Dendritic cell treated with granulocyte-macrophage colony-stimulating factor and Interleukin-4, amounts not matched to agents 40 ng/mL and 50 ng/mL, for 4 days (primary cell): ENCODE data around the gene PPFIA1.
"Not testable (repeated sequence)": the region's sequence is repeated elsewhere in the genome, so short reads cannot be mapped to it uniquely, and the experiment has no call there.

ENCODE experiments used
- H3K27ac Mint-ChIP-seq: one replicate; pipeline ENCODE4 v1.8.0; 2022; ENCODE audit warnings: mild to moderate bottlenecking, mixed read lengths
- H3K27me3 Mint-ChIP-seq: one replicate; pipeline ENCODE4 v1.8.0; 2022; ENCODE audit warnings: mild to moderate bottlenecking, mixed read lengths
- H3K36me3 Mint-ChIP-seq: one replicate; pipeline ENCODE4 v1.8.0; 2022; ENCODE audit warnings: low read depth, mixed read lengths
- H3K4me1 Mint-ChIP-seq: one replicate; pipeline ENCODE4 v1.8.0; 2022; ENCODE audit warnings: low read depth, mixed read lengths
- H3K4me3 Mint-ChIP-seq: one replicate; pipeline ENCODE4 v1.8.0; 2022; ENCODE audit warnings: mild to moderate bottlenecking, moderate library complexity, mixed read lengths
- H3K9me3 Mint-ChIP-seq: one replicate; pipeline ENCODE4 v1.8.0; 2022; ENCODE audit warnings: mixed read lengths
- intact Hi-C: fragments of 100-400 bp; cut with micrococcal nuclease; formaldehyde crosslinking; loops from one replicate; pipeline ENCODE4 v1.15.0; 2022

Gene PPFIA1

GRCh38 chr11:70377645-70378044 lies 107.2 kb downstream of the PPFIA1 start:
- H3K27ac Mint-ChIP-seq = no peak overlapping the region
- no peak overlapping the region for H3K4me3 Mint-ChIP-seq
- no peaks in the 10 kb centered on the region for H3K4me1 Mint-ChIP-seq
- H3K9me3 Mint-ChIP-seq = no peaks in the 10 kb centered on the region
- peaks cover 87% of the 10 kb centered on the region for H3K36me3 Mint-ChIP-seq
- no peaks in the 10 kb centered on the region for H3K27me3 Mint-ChIP-seq
- intact Hi-C loops = no loop called here

DNA sequence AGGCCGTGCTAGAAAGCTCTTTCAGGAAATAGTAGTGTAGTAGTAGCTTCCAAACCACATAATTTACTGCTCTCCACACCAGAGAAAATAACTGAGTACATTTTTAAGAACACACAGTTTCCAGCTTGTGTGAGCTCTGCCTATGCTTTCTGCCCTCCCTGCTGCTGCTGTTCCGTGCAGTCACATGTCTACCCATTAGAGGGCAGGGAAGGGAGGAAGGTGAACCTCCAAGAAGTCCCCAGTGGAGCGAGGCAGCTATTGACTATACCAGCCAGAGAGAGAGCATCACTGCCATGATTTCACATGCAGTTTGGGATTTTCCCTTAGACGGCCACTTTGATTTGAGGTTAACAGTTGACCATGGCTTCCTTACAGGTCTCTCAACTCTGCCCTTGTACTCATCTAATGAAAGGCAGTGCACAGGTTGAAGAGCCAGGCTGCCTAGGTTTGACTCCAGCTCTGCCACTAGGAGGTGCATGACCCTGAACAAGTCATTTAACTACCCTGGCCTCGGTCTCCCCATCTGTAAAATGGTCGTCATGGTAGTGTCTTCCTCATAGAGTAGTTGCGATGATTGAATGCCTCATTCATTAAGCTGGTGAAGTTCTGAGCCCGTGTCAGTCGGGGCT lies 108.1 kb downstream of the PPFIA1 start:
- no peak overlapping the region for H3K27ac Mint-ChIP-seq
- peaks cover 83% of the 10 kb centered on the region for H3K36me3 Mint-ChIP-seq
- no peaks in the 10 kb centered on the region for H3K27me3 Mint-ChIP-seq
- intact Hi-C loops = no loop called here
- no peak overlapping the region for H3K4me3 Mint-ChIP-seq
- H3K4me1 Mint-ChIP-seq = no peaks in the 10 kb centered on the region
- no peaks in the 10 kb centered on the region for H3K9me3 Mint-ChIP-seq

DNA sequence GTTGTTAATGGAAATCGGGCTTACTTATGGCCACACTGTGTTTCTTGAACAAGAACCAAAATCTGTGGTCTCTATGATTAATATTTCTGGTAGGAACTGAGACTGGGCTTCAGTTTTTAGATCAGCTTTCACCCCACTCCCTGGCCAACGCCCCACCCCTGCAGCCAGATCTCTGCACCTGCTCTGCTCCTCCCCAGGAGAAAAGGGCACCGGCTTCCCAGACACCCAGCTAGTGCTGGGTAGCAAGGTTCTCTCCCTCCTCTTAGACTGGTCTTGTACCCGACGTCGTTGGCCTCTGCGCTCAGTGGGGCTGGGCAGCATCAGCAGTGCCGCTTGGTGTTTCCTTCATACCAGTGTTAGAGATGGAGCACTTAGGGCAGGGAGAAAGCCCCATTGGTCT lies 110.9 kb downstream of the PPFIA1 start:
- peaks cover 88% of the 10 kb centered on the region for H3K36me3 Mint-ChIP-seq

DNA sequence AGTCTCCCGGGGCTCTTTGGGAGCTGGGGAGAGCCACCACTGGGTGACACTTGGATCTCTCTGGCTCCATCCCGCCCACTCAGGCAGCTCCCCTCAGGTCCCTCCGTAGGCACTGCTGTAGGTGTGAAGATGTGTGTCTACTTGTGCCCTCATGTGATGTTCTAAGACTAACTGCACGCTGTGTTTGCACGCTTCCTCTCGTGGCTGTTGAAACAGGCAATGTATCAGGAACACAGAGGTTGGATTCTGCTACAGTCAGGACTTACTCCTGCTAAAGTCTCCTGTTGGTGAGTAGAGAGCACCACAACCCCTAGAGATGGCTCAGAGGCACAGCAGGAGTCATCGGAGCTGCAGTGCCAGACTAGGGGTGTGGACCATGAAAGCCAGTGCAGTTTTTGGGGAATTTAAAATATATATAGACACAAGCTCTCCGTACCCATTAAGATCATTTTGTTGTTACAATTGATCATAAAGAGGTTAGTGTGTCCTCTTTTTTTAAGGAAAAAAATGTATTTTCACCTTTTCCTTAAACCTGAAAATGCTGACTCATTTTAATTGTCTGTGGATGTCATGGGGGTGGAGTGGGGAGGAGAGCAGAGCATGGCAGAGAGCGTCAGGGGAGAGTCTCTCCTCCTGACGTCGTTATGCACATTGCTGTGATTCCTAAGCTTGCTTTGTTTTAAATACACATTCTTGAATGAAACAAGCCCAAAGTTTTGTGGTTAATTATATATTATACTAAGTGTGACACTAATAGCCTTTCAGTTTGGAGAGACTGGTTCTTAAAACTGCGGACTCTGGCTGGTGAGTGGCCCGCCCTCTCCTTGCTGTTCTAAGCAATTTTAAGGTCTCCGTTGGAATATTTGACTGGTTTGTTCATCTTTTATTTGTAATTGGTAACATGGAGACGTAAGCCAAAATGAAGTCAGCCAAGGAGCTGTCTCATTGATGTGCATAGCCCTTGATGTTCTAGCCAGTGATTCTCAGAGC lies 111.7 kb downstream of the PPFIA1 start:
- intact Hi-C loops = no loop called here
- peaks cover 6% of the 10 kb centered on the region for H3K27me3 Mint-ChIP-seq
- no peaks in the 10 kb centered on the region for H3K9me3 Mint-ChIP-seq
- H3K4me3 Mint-ChIP-seq = no peak overlapping the region
- H3K36me3 Mint-ChIP-seq = peaks cover 80% of the 10 kb centered on the region
- no peak overlapping the region for H3K27ac Mint-ChIP-seq
- H3K4me1 Mint-ChIP-seq = no peaks in the 10 kb centered on the region

More for the DNA sequence above, 110.9 kb downstream of the PPFIA1 start:
- no peaks in the 10 kb centered on the region for H3K9me3 Mint-ChIP-seq
- H3K4me3 Mint-ChIP-seq = no peak overlapping the region
- no peaks in the 10 kb centered on the region for H3K4me1 Mint-ChIP-seq
- H3K27ac Mint-ChIP-seq = no peak overlapping the region
- H3K27me3 Mint-ChIP-seq = no peaks in the 10 kb centered on the region
- intact Hi-C loops = no loop called here

GRCh38 chr11:70383664-70384565 lies 113.4 kb downstream of the PPFIA1 start:
- H3K27ac Mint-ChIP-seq = no peak overlapping the region
- H3K9me3 Mint-ChIP-seq = no peaks in the 10 kb centered on the region
- H3K27me3 Mint-ChIP-seq = peaks cover 23% of the 10 kb centered on the region
- no peaks in the 10 kb centered on the region for H3K4me1 Mint-ChIP-seq
- peaks cover 63% of the 10 kb centered on the region for H3K36me3 Mint-ChIP-seq
- H3K4me3 Mint-ChIP-seq = no peak overlapping the region
- intact Hi-C loops = no loop called here

DNA sequence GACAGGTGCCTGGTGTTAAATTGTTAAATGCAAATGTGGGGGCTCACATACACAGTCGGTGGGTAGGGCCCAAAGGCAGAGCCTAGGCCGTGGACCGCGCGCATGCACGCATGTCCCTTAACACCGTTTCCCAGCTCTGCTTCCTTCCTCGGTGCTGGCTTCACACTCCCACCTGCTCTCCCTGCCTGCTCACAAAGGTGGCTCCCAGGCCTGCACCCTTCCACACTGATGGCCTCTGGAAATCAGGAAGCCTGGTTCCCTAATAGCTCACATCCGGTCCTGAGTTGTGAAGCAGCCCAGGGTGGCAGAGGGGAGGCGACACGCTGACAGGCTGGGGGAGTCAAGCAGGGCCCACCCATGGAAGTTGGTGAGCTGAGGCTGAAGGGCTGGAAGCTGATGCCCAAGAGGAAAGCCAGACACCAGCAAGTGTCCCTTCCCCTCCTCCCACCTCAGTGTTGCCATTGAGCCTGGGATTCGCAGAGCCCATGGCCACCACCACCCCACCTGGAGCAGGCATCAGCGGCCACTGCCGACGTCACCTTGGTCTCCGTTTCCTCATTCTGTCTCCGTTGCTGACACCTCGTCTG lies 114.2 kb downstream of the PPFIA1 start:
- Mint-ChIP-seq H3K9me3 (no peaks in the 10 kb centered on the region), H3K4me3 (no peak overlapping the region), H3K4me1 (no peaks in the 10 kb centered on the region), H3K36me3 (peaks cover 59% of the 10 kb centered on the region), H3K27ac (no peak overlapping the region), H3K27me3 (peaks cover 30% of the 10 kb centered on the region)
- intact Hi-C loops = no loop called here

DNA sequence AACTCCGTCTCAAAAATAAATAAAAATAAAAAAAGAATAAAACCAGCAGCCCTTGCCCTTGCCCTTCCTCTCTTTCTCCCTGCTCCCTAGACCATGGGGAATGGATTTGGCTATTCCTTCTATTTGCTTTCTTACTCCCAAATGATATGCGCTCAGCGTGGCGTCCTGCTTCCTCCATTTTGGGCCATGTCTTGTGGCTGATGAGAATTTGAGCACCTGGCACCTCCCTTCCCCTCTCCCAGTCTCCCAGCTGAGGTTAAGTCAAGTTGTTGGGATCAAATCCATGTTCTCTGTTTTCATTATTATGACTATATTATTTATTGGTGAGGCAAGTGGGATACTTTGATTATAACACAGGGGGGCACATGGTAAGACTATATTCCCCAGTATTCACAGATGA lies 117.1 kb downstream of the PPFIA1 start:
- no peak overlapping the region for H3K4me3 Mint-ChIP-seq
- H3K27me3 Mint-ChIP-seq = peaks cover 57% of the 10 kb centered on the region
- intact Hi-C loops = no loop called here
- peaks cover 35% of the 10 kb centered on the region for H3K36me3 Mint-ChIP-seq
- no peaks in the 10 kb centered on the region for H3K9me3 Mint-ChIP-seq
- no peaks in the 10 kb centered on the region for H3K4me1 Mint-ChIP-seq
- no peak overlapping the region for H3K27ac Mint-ChIP-seq

DNA sequence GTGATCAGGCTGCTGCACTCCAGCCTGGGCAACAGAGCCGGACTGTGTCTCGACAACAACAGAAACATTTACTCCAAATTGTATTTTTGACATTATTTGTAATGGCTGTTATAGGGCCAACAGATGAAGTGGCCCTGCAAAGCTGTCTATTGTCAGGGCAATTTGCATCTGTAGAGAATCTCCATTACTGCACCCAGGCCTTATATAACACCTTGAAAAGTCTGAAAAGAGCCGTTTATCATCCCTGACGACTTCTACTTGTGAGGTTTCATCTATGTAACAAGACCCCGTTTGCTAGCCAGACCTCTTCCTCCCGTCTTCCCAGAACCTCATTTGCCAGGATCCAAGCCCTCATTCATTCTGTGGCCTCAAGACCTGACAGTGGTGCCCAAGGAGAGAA lies 118.7 kb downstream of the PPFIA1 start:
- Mint-ChIP-seq H3K9me3 (no peaks in the 10 kb centered on the region), H3K4me1 (no peaks in the 10 kb centered on the region), H3K27me3 (peaks cover 73% of the 10 kb centered on the region), H3K27ac (no peak overlapping the region), H3K36me3 (peaks cover 22% of the 10 kb centered on the region), H3K4me3 (no peak overlapping the region)
- intact Hi-C loops = no loop called here

DNA sequence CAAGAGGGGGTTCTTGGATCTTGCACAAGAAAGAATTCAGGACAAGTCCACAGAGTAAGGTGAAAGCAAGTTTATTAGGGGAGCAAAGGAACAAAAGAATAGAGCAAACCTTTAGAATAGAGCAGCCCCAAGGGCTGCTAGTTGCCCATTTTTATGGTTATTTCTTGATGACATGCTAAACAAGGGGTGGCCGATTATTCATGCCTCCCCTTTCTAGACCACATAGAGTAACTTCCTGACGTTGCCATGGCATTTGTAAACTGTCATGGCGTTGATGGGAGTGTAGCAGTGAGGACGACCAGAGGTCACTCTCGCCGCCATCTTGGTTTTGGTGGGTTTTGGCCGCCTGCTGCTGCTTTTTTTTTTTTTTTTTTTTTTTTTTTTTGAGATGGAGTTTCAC lies 120.4 kb downstream of the PPFIA1 start:
- H3K27ac Mint-ChIP-seq, H3K36me3 Mint-ChIP-seq, H3K4me3 Mint-ChIP-seq, intact Hi-C loops, H3K4me1 Mint-ChIP-seq, H3K9me3 Mint-ChIP-seq: not testable (repeated sequence)
- peaks cover 90% of the 10 kb centered on the region for H3K27me3 Mint-ChIP-seq

DNA sequence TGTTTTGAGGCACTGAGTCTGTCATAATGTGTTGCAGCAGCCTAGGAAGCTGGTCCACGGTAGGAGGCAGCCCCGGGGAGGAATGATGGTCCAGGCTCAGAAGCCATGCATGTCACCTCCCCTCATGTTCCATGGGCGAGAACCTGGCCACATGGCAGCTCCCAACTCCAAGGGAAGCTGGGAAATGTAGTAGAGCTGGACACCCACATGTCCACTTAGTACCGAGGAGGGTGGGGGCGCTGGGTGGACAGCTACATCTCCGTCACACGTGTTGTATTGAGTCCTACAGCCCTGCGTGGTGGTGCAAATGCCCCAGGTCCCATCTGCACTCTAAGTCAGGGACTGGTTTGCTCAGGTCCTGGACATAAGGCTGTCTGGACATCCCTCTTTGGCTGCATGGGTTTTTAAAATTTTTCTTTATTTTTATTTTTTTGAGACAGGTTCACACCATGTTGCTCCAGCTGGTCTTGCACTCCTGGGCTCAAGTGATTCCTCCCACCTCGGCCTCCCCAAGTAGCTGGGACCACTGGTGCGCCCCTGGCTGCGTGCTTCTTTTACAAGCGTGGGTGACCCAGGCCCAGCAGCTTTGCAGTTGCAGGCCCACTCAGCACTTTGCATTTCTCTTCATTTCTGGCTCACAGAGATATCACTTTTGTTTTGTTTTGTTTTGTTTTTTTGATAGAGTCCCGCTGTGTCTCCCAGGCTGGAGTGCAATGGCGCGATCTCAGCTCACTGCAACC lies 123.9 kb downstream of the PPFIA1 start:
- H3K4me1 Mint-ChIP-seq = peaks cover 19% of the 10 kb centered on the region
- H3K36me3 Mint-ChIP-seq = no peaks in the 10 kb centered on the region
- peaks cover 89% of the 10 kb centered on the region for H3K27me3 Mint-ChIP-seq
- H3K27ac Mint-ChIP-seq = no peak overlapping the region
- H3K4me3 Mint-ChIP-seq = no peak overlapping the region
- intact Hi-C loops = no loop called here
- no peaks in the 10 kb centered on the region for H3K9me3 Mint-ChIP-seq

DNA sequence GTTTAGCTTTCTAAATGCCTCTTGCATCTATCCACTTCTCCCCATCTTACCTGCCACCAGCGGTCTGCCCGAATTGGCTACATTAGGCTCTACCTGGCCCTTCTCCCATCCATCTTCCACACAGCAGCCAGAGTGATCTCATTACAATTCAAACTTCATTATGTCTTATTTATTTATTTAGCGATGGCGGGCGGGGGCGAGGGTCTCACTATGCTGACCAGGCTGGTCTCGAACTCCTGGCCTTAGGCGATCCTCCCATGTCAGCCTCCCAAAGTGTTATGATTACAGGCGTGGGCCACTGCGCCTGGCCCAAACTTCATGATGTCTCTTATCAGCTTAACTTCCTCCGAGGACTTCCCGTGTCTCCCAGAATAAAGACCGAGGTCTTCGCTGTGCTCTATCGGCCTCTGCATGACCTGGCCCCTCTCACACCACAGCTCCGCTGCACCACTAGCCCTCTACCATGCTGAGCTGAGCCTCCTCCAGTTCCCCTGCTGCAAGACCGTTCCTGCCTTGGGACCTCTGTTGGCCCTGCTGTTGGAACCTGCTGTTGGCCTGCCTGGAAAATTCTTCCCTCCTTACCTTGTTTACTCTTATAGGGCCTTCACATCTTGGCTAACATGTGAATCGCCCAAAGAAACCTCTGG lies 127.0 kb downstream of the PPFIA1 start:
- intact Hi-C loops = loop anchor here (5.0 kb wide), 1 partner anchor 125 kb away; the partner anchor contains the start of gene PPFIA1
- Mint-ChIP-seq H3K36me3 (no peaks in the 10 kb centered on the region), H3K4me3 (peak overlapping the region; percentile 61), H3K27ac (no peak overlapping the region), H3K27me3 (peaks cover 92% of the 10 kb centered on the region), H3K4me1 (peaks cover 29% of the 10 kb centered on the region), H3K9me3 (no peaks in the 10 kb centered on the region)

DNA sequence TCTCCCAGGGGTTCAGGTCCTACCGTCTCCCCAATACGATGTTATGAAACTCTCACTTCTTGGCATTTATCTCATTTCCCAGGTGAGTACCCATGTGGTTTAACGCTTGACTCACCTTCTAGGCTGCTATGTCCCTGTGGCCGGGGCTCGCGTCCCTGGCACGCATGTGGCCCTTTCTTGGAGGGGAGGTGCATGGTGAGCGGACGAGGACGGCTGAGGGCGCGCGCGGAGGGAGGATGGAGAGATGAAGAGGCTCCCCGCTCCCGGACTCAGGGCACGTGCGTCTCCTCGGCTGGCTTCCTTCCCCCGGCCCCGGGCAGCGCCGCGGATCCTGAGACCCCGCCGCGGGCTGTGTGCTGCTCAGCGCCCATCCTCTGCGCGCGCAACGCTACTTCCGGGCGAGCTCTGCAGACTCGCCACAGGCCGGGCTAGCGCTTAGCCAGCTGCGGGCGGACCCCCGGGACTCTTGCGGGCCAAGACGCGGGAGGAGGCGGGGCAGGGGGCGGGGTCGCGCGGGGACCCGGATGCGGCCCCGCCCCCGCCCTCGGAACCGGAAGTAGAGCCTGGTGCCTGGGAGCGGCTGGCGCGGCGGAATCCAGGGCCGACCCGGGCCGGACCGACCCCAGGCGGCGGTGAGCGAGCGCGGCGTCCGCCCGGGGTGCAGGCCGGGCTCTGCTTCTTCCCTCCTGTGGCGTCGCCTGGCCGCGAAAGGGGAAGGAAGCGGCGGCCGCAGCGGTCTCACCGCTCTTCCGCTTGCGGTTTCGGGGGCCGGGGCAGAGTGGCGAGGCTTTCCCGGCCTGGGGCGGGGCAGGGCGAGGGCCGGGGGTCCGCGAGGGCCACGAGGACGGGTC lies 127.7 kb downstream of the PPFIA1 start, which contains the start of gene CTTN:
Gene CTTN (plus strand): TSS at position 547 of the 851 bp plus-strand sequence. CDS start 8,769 bp downstream, outside the sequence.
- Mint-ChIP-seq H3K27ac (peak within 1 kb of the TSS; percentile 37), H3K9me3 (no peaks in the 10 kb centered on the region), H3K27me3 (peaks cover 92% of the 10 kb centered on the region), H3K36me3 (no peaks in the 10 kb centered on the region), H3K4me3 (peak within 1 kb of the TSS; percentile 61), H3K4me1 (peaks cover 29% of the 10 kb centered on the region)
- intact Hi-C loops = loop anchor here (5.0 kb wide), 1 partner anchor 126 kb away; the partner anchor contains the start of gene PPFIA1
